KMS-11 (cell line): ENCODE results near the gene MYLK2.

Source experiments
- H2AFZ ChIP-seq: fragments of 200-600 bp; sonication (generic); 2 replicates; pipeline ENCODE4 v1.6.1; 2016; ENCODE audit warnings: antibody characterized with exemption, mixed run types, low read depth
- H3K27ac ChIP-seq: fragments of 200-600 bp; sonication (generic); 2 replicates; pipeline ENCODE4 v1.6.1; 2016; ENCODE audit warnings: mild to moderate bottlenecking, mixed run types
- H3K27me3 ChIP-seq: fragments of 200-600 bp; sonication (generic); 2 replicates; pipeline ENCODE4 v1.6.1; 2017; ENCODE audit warnings: mild to moderate bottlenecking, low read depth, mixed run types, moderate library complexity; ENCODE audit not compliant: insufficient read depth
- H3K36me3 ChIP-seq: fragments of 200-600 bp; sonication (generic); 2 replicates; pipeline ENCODE4 v1.6.1; 2017; ENCODE audit warnings: mild to moderate bottlenecking, mixed run types; ENCODE audit not compliant: insufficient read depth
- H3K4me1 ChIP-seq: fragments of 200-600 bp; sonication (generic); 2 replicates; pipeline ENCODE4 v1.6.1; 2016; ENCODE audit warnings: mild to moderate bottlenecking, low read depth, mixed run types; ENCODE audit not compliant: poor library complexity, severe bottlenecking
- H3K4me2 ChIP-seq: fragments of 200-600 bp; sonication (generic); 2 replicates; pipeline ENCODE4 v1.7.0; 2016; ENCODE audit warnings: mild to moderate bottlenecking, mixed run types
- H3K4me3 ChIP-seq: fragments of 200-600 bp; sonication (generic); IDR thresholded peaks from 2 replicates; pipeline ENCODE4 v1.6.1; 2017; ENCODE audit warnings: low read depth, low read length, mixed read lengths; ENCODE audit not compliant: insufficient read depth
- H3K79me2 ChIP-seq: fragments of 200-600 bp; sonication (generic); 2 replicates; pipeline ENCODE4 v1.6.1; 2016; ENCODE audit warnings: low read depth, mixed run types; ENCODE audit not compliant: insufficient read depth
- H3K9ac ChIP-seq: fragments of 200-600 bp; sonication (generic); 2 replicates; pipeline ENCODE4 v1.6.1; 2016; ENCODE audit warnings: mild to moderate bottlenecking, mixed run types
- H4K20me1 ChIP-seq: fragments of 200-600 bp; sonication (generic); 2 replicates; pipeline ENCODE4 v1.6.1; 2016; ENCODE audit warnings: mild to moderate bottlenecking, mixed run types; ENCODE audit not compliant: insufficient read depth
- CTCF ChIP-seq: fragments of 200-600 bp; sonication (generic); conservative IDR thresholded peaks from 2 replicates; pipeline ENCODE4 v1.6.1; 2017; ENCODE audit warnings: low read depth, mild to moderate bottlenecking, antibody characterized with exemption, low read length, moderate library complexity, mixed read lengths

MYLK2 gene

DNA sequence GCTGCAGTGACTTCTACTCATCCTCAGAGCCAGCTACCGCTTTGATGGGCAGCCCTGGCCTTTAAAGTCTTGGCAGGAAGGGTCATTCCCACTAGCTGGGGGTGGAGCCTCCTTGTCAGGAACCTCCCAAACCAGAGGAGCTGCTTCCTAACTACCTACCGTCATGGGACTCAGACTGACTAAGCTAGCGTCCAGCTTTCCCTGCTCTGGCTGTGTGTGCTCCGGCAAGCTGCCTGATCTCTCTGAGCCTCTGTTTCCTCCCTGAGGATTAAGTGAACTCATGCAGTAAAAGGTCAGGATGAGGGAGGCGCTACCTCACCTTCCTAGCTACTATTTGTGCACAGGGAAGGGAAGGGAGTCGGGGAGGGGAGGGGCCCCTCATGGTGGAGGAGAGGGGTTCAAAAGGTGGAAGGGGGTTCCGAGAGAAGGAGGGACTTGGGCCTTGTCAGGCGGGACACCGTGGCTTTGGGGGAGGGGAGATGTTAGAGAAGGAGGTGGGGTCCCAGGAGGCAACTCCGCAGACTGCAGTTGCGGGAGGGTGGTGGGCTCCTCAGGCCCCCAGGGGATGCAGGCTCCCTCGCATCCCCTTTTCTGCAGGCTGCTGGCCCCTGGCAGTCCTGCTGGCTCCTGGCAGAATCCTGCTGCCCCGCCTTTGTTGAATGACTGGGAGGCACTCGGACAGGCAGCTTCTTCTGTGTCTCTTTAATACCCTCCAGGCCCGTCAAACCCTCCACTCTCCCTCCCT lies 41.4 kb downstream of the MYLK2 start:
- Histone ChIP-seq H3K27ac (no peak overlapping the region), H4K20me1 (no peaks in the 10 kb centered on the region), H3K27me3 (peaks cover 67% of the 10 kb centered on the region), H3K4me3 (no peak overlapping the region), H3K4me2 (peak overlapping the region; percentile 93), H2AFZ (peak overlapping the region; percentile 89), H3K9ac (no peak overlapping the region), H3K79me2 (no peaks in the 10 kb centered on the region), H3K36me3 (no peaks in the 10 kb centered on the region), H3K4me1 (peaks cover 18% of the 10 kb centered on the region)
- TF ChIP-seq CTCF: no peak

DNA sequence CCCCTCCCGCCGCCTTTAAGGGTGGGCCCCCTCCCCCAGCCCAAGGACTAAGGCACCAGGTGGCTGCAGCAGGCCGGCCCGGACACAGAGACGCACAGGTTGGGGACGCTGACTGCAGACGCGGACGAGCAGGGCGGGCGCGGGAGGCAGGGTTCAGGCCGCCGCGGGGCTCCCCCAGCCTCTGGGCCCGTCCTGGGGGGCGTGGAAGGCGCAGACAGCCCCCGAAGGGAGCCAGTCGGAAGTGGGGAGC lies 41.9 kb downstream of the MYLK2 start:
- no peaks in the 10 kb centered on the region for H3K79me2 ChIP-seq
- no peaks in the 10 kb centered on the region for H3K36me3 ChIP-seq
- H3K9ac ChIP-seq: no peak overlapping the region
- peak overlapping the region; percentile 93 for H3K4me2 ChIP-seq
- no peak for TF ChIP-seq CTCF
- H3K27me3 ChIP-seq: peaks cover 62% of the 10 kb centered on the region
- peak overlapping the region; percentile 89 for H2AFZ ChIP-seq
- no peaks in the 10 kb centered on the region for H4K20me1 ChIP-seq
- peaks cover 18% of the 10 kb centered on the region for H3K4me1 ChIP-seq
- H3K4me3 ChIP-seq: no peak overlapping the region
- no peak overlapping the region for H3K27ac ChIP-seq

GRCh38 chr20:31861385-31862156 lies 42.4 kb downstream of the MYLK2 start:
- Histone ChIP-seq H3K4me2 (peak overlapping the region; percentile 93), H3K4me3 (no peak overlapping the region), H3K36me3 (no peaks in the 10 kb centered on the region), H3K4me1 (peaks cover 18% of the 10 kb centered on the region), H3K27me3 (peaks cover 57% of the 10 kb centered on the region), H2AFZ (peak overlapping the region; percentile 89), H3K9ac (no peak overlapping the region), H4K20me1 (no peaks in the 10 kb centered on the region), H3K27ac (no peak overlapping the region), H3K79me2 (no peaks in the 10 kb centered on the region)
- no peak for TF ChIP-seq CTCF

GRCh38 chr20:31862157-31862470 lies 43.0 kb downstream of the MYLK2 start:
- Histone ChIP-seq H3K4me1 (peaks cover 18% of the 10 kb centered on the region), H3K4me3 (no peak overlapping the region)

More at GRCh38 chr20:31862157-31862470, 43.0 kb downstream of the MYLK2 start:
- no peak for TF ChIP-seq CTCF
- H3K9ac ChIP-seq: no peak overlapping the region
- H3K27me3 ChIP-seq: peaks cover 54% of the 10 kb centered on the region
- H3K4me2 ChIP-seq: no peak overlapping the region
- H3K79me2 ChIP-seq: no peaks in the 10 kb centered on the region
- H4K20me1 ChIP-seq: no peaks in the 10 kb centered on the region
- no peak overlapping the region for H2AFZ ChIP-seq
- no peaks in the 10 kb centered on the region for H3K36me3 ChIP-seq
- H3K27ac ChIP-seq: no peak overlapping the region
